ENCODE results near the gene AFAP1.

GRCh38 chr4:7900334-7900909 is 39.2 kb downstream of the AFAP1 start:
- TF ChIP-seq EZH2 (IDR thresholded peaks at IDR 0.05; ENCODE audit: borderline replicate concordance, insufficient read depth, low read depth, low read length, poor library complexity, severe bottlenecking), result no peak
- TF ChIP-seq CTCF (IDR thresholded peaks at IDR 0.05), result no peak

All from B cell (primary cell).